T-helper 1 cell (primary cell): ENCODE measurements around the gene ZFYVE21.

Experiments
- DNase-seq, 5 donors: peaks; one replicate each; pipeline ENCODE4 v3.0.0-alpha.2; 2012 to 2020

ZFYVE21 gene

DNA sequence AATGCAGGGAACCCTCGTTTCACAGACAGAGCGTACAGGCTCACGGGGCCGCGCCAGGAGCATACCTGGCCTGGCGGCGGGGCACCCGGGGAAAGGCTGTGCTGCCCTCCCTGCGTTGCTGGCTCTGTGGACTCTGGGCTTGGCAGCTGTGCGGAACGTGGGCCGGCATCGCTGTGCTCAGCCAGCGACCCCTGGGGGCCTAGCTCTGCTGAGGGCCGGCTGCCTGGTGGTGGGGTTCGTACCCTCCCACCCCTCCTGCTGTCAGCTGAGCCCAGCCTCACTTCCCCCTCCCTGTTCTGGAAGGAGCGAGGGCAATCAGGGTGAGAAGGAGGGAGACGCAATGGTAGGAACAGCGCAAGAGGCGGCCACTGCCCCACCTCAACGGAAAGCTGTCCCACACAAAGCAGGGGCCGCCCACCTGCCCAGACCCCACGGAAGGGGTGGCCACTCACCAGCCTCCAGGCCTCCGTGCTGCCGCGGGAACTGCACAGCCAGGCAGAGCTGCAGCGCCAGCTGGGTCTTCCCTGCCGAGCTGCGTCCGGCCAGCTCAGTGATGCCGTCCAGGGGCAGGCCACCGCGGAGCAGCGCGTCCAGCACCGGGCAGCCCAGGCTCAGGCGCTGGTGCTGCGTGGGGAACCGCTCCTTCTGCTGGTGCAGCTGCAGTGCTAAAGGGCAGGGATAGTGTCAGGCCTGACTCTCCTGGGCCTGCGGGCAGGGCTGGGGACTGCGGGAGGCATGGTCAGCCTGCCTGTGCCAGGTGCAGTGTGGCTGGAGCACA is 8.9 kb upstream of the ZFYVE21 start:
- no peak for DNase-seq

DNA sequence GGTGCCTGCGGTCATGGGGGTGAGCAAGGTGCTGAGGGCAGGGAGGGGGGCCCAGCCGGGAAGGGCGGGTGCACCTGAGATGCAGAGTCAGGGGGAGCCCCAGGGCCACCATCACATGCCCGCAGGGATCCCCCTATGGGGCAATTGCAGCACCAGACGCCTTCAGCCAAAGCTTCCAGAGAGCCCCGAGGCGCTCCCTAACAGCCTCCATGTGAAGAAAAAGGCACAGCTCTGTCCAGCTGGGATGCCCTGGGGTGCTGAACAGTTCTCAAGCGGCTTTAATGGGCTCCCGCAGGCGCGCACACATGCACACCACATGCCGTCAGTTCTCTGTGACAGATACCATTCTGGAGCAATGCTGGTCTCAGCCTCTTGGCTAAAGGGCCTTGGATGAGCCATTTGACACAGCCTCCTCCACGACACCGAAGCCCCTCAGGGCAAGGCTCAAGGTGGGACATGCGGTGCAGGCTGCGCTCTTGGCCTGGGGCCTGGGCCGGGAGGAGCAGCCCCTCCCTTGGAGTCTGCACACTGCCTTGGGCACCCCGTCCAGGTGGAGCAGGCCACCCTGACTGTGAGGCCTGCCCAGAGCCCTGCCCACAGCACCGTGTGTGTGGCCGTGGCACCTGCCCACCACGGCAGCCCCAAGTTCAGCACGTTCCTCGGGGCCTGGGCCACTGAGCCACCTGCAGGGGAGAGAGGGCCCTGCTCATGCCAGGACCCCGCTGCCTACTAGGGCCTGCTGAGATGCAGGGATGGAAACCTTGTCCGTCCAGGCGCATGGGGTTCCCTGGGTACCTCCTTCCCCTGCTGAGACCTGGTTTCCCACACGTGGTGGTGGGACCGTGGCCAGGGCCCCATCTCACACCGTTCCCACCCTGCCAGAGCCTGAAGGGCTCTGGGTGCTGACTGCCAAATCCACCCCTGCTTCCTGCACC is 8.0 kb upstream of the ZFYVE21 start:
- no peak for DNase-seq

DNA sequence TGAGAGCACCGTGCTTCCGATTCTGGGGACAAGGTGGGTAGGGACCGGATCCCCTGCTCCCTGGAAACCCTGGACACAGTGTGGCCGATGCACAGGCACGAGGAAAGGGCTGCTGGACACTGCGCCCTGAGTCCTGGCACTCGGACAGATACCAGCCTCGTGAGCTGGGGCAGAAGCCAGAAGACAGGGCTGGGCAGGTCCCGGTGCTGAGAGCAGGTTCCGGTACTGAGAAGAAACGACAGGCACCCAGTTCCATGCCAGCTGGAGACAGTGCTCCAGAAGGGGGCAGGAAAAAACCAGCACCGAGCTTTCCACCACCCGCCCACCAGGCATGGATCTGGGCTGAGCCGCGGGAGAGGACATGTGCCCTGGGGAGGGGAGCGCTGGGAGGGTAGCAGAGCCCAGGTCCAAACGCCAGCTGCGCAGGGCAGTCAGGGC is 6.8 kb upstream of the ZFYVE21 start:
- no peak for DNase-seq

DNA sequence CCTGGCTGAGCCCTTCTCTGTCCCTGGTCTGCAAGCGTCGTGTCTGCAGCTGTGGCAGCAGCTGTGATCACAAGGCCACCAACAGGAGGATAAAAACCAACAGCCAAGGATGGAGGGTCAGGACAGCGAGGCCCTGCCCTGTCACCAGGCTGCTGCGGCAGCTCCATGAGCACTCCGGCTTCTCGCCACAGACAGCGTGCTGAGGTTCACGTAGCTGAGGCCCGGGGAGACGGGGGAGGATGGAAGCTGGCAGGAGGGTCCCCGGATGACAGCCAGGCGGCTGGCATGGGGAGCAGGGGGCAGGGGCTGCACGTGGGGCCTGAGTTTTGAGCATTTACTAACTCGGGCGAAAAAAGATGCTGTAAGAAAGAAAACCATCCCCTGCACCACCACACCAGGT is 5.8 kb upstream of the ZFYVE21 start:
- DNase-seq = no peak

DNA sequence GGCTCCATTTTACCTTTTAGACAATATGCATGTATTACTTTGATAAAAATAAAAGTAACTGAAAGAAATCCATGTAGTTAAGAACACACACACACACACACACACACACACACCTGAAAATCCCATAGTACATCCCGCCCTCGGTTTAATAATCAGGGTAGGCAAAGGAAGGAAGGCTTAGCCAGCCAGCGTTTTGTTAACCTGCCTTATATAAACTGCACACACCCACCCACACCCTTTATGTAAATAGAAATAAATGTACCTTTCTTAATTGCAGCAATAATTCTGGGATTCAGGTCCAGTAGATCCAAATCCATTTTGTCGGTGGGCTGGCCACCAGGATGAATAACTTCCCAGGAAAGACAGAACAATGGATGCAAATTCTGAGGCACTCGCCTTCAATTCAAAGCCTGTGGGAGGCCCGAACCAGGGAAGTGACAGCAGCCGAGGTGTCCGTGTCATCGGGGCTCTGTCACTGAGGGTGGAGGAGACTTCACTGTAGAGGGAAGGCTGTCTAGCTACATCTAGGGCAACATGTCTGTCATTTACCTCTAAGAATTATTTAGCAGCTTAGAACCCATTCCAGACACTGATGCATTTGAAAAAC is 4.7 kb upstream of the ZFYVE21 start:
- DNase-seq = no peak

DNA sequence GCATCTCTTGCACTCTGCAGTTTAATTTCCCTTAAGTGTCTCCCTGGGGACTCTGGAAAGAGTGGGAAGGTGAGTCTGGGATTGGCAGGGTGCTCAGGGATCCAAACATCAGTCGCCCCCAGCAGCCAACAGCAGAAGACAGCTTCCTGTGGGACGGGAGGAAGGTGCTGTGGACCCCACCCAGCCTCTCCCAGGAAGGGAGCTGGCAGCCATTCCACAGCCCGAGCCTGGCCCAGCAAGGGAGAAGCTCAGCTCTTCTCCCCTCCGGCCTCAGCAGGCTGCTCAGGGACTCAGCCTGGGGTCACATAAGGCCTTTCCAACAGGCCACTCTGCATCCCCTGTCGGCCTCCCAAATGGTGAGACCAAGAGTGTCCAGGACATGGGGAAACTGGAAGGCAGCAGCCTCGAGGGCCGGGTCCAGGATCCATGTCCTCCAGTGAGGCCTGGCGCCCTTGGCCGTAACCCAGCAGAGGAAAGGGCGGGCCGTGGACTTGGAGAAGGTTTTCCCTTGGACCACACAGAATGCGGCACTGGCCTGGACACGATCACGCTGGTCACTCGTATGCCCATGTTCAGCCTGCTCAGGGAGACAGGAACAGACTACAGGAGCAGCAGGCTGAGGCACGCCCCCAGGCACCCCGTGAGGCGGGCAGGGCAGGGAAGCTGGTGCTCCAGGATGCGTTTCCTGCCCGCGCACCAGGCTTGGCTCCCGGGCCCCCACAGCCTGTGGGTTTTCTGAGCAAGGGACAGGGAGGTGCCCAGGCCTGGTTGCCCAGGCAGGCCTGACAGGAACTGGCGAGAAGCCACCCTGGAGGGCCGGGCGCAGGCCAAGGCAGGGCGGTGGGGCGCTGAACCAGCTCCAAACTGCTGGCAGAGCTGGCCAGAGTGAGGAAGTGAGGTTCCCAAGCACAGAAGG is 3.8 kb upstream of the ZFYVE21 start:
- DNase-seq = no peak

DNA sequence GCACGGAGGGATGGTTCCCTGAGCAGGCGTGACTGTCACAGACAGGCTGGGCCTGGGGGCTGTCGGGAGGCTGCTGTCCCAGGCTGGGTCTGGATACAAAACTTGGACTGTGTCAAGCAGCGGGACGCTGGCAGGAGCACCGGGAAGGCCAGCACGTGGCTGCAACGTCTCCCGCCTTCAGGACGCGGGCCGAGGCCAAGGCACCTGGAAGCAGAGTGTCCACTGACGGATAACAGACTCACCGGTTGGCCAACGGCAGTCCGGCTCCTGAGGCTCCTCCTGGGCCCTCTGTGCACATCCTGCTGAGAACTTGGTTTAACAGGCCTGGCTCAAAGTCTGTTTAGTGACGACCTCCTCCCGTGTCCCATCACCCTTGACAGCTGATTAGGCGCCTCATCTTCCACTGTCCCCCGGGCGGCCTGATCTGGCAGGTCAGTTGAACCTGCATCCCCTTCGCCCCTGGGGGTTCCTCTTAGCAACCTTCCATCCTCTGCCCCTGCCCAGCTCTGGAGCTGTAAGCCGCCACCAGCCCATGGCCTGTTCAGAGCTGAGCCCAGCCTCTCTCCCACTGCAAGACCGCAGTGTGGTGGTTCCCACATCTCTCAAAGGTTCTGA is 2.9 kb upstream of the ZFYVE21 start:
- no peak for DNase-seq

DNA sequence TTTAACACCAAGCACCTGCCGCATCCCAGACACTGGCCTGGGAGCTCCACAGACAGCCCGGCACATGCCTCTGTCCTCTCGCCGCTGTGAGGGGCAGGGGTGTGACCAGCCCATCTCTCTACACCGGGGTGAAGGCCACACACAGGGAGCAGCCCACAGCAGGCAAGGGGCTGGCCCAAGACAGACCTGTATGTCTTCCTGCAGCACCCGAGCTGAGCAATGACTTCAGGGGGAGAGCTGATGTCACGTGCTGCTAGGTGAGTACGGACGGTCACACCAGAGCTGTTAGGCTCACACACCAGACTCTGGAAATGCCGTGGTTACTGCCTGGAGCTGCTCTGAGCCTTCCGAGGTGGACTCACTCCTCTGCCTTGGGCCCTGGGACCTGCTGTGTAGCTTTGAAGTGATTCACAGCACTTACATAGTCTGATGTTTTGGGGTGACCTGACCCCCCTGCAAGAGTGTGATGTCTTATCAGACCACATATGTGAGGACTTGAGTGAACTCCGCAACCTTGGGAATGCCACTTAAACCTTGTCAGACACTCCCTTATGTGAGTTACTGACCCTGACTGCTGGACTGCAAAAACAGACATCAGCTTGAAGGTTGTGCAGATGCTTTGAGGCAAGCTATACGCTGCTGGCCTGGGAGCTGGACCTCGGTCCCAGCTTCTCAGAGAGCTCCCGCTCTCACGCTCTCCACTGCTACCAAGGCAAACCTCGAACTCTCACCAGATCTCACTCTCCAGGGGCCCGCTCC is 2.1 kb upstream of the ZFYVE21 start:
- DNase-seq = peak in 1 of 5 donors; percentile 16

DNA sequence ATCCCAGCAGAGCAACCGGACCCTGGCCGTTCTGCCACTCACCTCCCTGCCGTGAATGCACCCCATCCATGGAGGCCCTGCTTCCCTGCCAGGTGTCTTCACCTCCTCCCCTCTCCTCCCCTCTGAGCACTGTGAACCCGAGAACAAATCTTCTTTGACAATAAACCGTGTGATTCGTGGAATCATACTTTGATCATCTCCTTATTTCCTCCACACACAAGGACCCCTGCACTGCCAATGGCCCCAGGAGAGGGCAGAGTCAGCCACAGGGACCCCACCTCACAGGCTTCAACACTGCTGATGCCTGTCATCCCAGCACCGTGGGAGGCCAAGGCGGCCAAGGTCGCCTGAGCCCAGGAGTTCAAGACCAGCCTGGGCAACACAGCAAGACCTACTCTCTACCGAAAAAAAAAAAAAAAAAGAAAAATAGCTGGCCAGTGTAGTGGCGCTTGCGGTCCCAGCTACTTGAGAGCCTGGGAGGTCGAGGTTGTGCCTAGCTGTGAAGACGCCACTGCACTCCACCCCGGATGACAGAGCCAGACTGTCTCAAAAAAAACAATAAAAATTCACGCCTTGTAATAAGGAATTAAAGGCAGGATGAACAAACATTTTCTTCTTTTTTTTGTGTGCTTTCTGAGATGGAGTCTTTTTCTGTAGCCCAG is 1.4 kb upstream of the ZFYVE21 start:
- DNase-seq = no peak

DNA sequence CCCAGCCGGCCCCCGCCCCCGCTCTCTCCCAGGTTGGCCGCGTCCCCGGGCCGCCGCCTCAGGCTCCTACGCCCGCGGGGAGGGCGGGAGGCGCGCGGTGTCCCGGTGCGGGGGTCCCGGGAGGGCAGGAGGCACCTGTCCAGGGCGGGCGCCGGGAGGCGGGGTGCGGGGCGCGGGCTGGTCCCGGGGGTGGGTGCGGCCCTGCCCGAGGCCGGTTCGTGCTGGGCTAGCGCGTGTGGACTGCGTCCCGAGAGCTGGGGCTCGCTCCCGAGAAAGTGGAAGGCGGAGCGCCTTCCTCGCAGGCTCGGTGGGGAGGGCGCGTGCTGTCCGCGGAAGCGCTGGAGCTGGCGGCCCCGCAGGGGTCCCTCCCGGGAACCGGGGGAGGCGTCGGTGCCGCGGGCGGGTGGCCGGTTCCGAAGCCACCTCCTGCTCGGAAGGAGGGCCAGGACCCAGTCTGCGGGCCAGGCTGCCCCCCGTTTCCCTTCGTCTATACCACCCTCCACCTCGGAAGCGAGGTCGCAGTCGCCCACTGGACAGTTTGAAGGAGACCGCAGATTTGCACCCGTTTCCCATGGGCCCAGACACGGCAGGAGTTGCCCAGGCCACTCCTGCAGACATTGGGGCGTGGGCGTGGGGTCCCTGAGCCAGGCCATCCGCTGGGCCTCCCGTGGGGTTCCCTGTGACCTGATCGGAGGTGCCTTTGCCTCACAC is 636 bp downstream of the ZFYVE21 start:
- DNase-seq = peak in 1 of 5 donors; percentile 28

DNA sequence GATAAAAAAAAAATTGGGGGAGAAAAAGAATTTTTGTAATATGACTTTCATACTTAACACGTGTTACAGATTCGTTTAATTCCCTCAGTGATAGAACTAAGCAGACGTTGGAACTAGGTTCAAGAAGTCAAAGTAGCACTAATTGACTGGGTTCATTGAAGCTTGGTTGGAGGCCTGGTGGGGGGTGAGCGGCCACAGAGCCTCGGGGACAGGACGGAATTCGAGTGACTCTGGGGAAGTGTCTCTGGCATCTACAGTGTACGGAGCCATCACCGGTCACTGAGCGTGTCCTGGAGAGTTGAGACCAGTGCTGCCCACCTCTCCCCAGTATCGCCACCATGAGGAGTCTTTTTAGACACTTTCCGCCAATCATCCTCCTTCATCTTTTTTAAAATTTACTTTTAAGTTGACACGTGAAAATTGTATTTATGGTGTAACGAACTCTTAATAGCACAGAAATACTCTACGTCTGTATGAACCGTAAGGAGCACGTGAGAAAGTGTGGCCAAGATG is 1.3 kb downstream of the ZFYVE21 start:
- no peak for DNase-seq

DNA sequence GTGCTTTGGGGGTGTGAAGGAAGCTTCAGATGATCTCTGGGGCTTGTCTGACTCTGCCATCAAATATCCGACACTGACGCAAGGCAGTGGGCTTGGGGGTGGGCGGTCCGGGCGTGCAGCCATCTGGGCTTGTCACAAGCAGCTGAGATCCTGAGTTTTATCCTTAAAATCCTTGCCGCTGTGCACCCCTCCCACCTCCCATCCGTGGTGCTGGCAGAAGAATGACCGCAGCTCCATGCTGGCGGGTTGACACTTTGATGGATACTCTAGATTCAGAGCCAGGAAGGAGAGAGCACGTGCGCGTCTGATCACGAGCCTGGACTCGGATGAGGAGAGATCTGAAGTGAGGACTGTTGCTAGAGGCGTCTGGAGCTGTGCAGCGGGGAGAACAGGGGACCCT is 3.0 kb downstream of the ZFYVE21 start:
- DNase-seq = no peak

DNA sequence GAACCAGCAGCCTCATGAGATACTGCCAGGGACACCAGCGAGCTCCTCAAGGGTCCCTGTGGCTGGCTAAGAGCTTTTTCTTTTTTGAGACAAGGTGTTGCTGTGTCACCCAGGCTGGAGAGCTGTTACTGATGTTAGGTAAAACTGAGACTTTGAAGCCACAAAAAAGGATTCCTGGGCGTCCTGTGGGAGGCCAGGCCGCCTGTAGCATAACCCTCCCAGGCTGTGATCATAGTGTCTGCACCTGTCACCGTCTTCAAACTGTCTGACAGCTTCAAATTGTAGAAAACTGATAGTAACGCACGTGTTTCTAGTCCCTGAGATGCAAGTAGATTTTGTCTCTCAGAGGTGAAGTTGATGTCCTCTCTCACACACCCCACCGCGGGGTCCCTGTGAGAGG is 4.1 kb downstream of the ZFYVE21 start:
- no peak for DNase-seq

DNA sequence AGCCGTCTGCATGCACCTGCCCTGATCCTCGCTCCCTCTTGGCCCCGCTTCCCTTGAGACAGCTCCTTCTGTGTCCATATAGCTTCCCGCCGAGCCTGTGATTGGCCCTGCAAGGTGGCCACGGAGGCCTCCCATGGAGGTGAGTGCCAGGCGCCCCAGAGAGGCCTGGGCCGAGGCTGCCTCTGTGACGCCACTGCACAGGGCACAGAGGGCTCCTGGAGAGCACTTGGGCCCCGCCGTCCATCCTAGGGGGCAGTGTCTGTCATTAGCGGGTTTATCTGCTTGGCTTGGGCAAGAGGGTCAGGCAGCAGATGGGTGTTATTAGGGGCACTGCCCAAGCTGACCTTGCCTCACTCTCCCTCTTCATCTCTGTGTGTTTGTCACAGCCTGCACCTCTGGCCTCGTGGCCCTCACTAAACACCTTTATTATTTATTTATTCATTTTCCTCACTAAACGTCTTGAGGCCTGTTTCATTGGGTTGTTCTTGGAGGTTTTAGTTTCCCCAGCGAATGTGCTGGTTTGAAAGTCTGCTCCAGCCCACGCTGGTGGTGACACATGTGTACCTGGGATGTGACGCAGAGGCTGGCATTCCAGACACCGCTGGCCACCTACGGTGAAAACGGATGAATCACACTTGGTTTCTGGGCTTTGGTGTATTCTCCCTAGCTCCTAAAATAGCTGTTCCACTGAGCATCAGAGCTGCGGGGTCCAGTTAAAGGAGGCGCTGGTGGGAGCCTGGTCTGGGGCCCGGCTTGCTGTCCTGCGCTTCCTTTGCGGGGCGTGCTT is 5.9 kb downstream of the ZFYVE21 start:
- DNase-seq = no peak

DNA sequence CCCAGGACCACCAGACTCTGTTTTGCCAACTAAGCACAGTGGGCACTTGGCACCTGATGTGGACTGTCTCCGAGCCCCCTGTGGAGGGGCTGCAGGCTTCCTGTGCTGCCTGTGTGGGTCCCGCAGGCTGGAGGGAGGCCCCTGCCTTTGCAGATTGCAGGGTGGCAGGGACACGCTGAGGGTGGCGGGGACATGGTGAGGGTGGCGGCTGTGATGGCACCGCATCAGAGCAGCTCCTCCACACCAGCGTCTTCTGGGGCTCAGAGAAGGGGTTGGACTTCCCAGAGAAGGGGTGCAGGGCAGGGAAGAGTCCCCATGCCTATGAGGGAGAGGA is 8.1 kb downstream of the ZFYVE21 start:
- DNase-seq = no peak

DNA sequence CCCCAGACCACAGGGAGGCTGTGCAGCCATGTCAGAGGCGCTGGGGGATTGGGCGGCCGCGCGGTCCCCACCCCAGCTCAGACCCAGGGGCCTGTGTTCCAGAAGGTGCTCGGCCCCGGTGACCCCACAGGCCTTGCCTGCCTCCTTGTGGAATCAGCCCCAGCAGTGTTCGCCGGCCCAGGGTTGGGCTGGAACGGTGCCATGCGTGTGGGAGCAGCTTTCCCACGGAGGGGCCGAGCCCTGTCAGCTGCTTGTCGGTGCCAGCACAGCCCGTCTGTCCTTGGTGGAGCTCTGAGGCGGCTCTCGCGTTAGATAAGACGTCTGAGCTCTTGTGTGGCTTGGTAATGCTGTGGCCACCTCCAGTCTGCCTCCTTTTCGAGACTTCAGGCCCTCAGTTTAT is 8.5 kb downstream of the ZFYVE21 start:
- DNase-seq = no peak

DNA sequence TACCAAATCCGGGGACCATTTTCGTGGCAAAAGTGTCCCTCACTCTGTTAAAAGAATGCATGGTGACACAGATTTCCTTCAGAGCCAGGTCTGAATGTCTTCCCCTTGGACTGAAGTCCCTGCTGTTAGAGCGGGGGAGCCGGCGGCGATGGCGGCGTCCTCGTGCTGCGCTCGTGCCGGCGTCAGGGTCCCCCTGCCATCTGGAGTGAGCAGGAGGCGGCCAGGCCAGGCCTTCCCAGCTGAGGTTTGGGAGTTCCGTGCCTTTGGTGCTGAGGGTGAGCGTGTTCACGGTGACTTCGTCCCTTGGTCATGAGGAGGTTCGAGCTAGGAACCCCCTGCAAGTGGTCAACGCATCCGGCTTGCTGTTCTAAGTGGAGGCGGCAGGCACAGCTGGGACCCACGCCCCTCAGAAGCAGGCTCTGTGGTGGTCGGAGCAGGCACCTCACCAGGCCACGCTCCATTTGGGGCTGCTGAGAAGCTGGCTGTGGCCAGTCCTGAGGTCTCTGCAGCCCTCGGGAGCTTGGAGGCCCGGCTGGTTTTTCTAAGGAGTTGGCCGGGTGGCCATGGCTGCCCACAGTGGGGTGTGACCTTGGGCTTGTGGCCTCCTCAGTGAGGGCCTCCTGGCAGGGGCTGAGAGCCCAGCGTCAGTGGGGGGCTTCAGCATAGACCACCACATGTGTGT is 9.5 kb downstream of the ZFYVE21 start:
- DNase-seq = no peak

DNA sequence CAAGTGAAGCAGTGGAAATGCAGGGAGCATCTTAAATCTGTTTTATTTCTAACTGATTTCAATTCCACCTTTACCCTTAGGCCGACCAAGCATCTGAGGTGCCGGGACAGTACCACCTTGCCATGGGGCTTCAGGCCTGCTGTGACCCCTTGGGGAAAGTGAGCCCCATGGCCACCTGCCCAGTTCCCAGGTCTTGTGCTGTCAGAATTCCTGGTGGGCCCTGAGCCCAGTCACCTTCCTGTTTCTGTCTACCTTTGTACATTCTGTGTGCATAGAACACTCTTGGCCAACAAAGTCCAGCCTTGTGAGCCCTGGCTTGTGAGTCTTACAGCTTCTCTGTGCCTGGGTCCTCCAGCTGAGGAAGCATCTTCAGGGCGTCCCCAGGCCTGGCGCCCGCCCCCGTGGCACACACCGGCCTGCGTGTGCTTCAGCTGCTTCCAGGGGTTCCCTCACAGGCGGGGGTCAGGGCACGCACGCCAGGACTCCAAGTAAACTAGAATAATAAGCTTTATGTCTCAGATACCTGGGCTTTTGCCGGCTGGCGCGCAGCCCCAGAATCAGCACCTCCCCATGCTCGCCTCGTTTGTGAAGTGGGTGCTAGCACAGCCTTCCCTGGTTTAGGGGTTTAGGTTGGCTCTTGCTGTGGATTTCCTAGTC is 10.3 kb downstream of the ZFYVE21 start:
- no peak for DNase-seq
